ENCODE results near the gene C1QTNF2.

DNA sequence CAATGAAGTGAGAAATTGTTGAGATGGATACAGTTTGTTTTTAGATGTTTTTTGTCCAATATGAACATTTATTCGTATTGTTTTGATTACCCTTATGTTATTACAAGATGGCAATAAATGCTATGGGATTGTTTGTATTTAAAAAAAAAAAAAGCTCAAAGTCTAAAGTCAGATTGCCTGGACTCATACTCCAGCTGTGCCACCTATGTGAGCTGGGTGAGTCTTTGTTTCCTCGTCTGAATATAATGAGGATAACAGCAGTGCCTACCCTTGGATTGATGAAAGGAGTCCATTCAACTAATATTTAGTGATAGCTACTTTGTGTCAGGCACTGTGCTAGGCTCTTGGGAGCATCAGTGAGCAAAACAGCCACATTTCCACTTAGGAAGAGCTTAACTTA, 43.4 kb downstream of the C1QTNF2 start:
- TF ChIP-seq EGR1 (IDR thresholded peaks at IDR 0.05), result no peak
- no peak for TF ChIP-seq FOXM1 (IDR thresholded peaks at IDR 0.05; ENCODE audit: borderline replicate concordance, low read depth)
- TF ChIP-seq, protein P1, sequence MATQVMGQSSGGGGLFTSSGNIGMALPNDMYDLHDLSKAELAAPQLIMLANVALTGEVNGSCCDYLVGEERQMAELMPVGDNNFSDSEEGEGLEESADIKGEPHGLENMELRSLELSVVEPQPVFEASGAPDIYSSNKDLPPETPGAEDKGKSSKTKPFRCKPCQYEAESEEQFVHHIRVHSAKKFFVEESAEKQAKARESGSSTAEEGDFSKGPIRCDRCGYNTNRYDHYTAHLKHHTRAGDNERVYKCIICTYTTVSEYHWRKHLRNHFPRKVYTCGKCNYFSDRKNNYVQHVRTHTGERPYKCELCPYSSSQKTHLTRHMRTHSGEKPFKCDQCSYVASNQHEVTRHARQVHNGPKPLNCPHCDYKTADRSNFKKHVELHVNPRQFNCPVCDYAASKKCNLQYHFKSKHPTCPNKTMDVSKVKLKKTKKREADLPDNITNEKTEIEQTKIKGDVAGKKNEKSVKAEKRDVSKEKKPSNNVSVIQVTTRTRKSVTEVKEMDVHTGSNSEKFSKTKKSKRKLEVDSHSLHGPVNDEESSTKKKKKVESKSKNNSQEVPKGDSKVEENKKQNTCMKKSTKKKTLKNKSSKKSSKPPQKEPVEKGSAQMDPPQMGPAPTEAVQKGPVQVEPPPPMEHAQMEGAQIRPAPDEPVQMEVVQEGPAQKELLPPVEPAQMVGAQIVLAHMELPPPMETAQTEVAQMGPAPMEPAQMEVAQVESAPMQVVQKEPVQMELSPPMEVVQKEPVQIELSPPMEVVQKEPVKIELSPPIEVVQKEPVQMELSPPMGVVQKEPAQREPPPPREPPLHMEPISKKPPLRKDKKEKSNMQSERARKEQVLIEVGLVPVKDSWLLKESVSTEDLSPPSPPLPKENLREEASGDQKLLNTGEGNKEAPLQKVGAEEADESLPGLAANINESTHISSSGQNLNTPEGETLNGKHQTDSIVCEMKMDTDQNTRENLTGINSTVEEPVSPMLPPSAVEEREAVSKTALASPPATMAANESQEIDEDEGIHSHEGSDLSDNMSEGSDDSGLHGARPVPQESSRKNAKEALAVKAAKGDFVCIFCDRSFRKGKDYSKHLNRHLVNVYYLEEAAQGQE (IDR thresholded peaks at IDR 0.05; ENCODE audit: low read depth), result no peak
- TF ChIP-seq ZBTB7A (IDR thresholded peaks at IDR 0.05; ENCODE audit: low read depth), result no peak
- TF ChIP-seq RAD21 (IDR thresholded peaks at IDR 0.05; ENCODE audit: low read depth), result no peak
- TF ChIP-seq EP300 (IDR thresholded peaks at IDR 0.05; ENCODE audit: borderline replicate concordance), result no peak
- TF ChIP-seq CEBPB (IDR thresholded peaks at IDR 0.05), result no peak
- TF ChIP-seq TAF1 (IDR thresholded peaks at IDR 0.05; ENCODE audit: low read depth), result no peak
